ENCODE results near the gene AGK. TPM values are rescaled to one million over a fixed set of nuclear protein-coding genes. Genes with fewer than 3 reads are reported as not detected.

AGK gene
- total RNA-seq, 1 experiment from 2014 or later: 35.4 TPM

GRCh38 chr7:141693082-141693481 lies 141.9 kb downstream of the AGK start:
- no TSS peak for BruUV-seq (replicated peaks)
- H3K36me3 Mint-ChIP-seq (ENCODE audit: insufficient read depth, unreplicated experiment): peaks cover 16% of the 10 kb centered on the region
- no peak for TF ChIP-seq CTCF (IDR thresholded peaks at IDR 0.05; ENCODE audit: unreplicated experiment)
- ChIA-PET POLR2A (no interaction called here), CTCF (no interaction called here)
- H3K4me1 Mint-ChIP-seq (ENCODE audit: insufficient read depth, unreplicated experiment): peaks cover 9% of the 10 kb centered on the region
- intact Hi-C loops (cut with micrococcal nuclease): no loop called here
- DNase-seq (ENCODE audit: unreplicated experiment): no peak
- H3K27me3 Mint-ChIP-seq (ENCODE audit: insufficient read depth, unreplicated experiment): no peaks in the 10 kb centered on the region
- no peak overlapping the region for H3K27ac Mint-ChIP-seq (ENCODE audit: low read depth, unreplicated experiment)
- H3K9me3 Mint-ChIP-seq (ENCODE audit: unreplicated experiment): no peaks in the 10 kb centered on the region
- H3K4me3 Mint-ChIP-seq (ENCODE audit: unreplicated experiment): no peak overlapping the region

GRCh38 chr7:141695803-141696289 lies 144.6 kb downstream of the AGK start:
- intact Hi-C loops (cut with micrococcal nuclease): no loop called here
- H3K27ac Mint-ChIP-seq (ENCODE audit: low read depth, unreplicated experiment): no peak overlapping the region
- no peaks in the 10 kb centered on the region for H3K27me3 Mint-ChIP-seq (ENCODE audit: insufficient read depth, unreplicated experiment)
- no peaks in the 10 kb centered on the region for H3K9me3 Mint-ChIP-seq (ENCODE audit: unreplicated experiment)
- BruUV-seq (replicated peaks): no TSS peak
- DNase-seq (ENCODE audit: unreplicated experiment): no peak
- H3K4me1 Mint-ChIP-seq (ENCODE audit: insufficient read depth, unreplicated experiment): peaks cover 27% of the 10 kb centered on the region
- H3K4me3 Mint-ChIP-seq (ENCODE audit: unreplicated experiment): no peak overlapping the region
- ChIA-PET POLR2A (interaction anchor here (0.8 kb wide), 1 partner anchor 8 kb away, joined by 4 read pairs; no protein-coding TSS in a partner anchor), CTCF (no interaction called here)
- peaks cover 6% of the 10 kb centered on the region for H3K36me3 Mint-ChIP-seq (ENCODE audit: insufficient read depth, unreplicated experiment)
- TF ChIP-seq CTCF (IDR thresholded peaks at IDR 0.05; ENCODE audit: unreplicated experiment): no peak

GRCh38 chr7:141696348-141696747 lies 145.1 kb downstream of the AGK start:
- no peak overlapping the region for H3K27ac Mint-ChIP-seq (ENCODE audit: low read depth, unreplicated experiment)
- BruUV-seq (replicated peaks): no TSS peak

DNA sequence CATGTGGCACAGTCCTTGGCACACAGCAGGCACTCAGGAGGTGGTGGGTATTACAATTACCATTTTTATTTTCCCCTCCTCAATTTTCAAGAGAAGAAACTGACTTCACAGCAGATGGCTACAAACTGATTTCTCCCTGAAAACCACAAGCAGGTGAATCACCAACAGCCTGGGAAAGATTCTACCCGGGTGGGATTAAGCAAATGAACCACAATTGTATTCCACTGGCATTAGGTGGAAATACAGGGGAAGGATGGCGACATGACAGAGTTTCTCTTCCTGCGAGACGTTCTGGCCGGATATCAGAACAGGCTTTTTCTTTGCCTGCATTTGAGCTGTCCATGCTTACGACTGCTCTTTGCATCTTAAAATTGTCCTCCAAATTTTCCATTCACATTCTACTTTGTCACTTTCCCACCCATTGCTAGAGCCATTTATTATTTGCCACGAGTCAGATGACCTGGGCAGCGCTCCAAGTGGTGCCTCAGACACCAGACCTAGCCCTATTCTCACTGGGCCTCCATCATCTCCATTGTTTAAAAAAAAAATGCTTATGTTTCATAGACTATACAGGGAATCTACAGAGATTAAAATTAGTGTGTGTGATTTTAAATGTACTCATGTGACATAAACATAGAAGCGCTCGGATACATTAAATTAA lies 146.1 kb downstream of the AGK start:
- no TSS peak for BruUV-seq (replicated peaks)
- H3K36me3 Mint-ChIP-seq (ENCODE audit: insufficient read depth, unreplicated experiment): peaks cover 6% of the 10 kb centered on the region
- H3K27me3 Mint-ChIP-seq (ENCODE audit: insufficient read depth, unreplicated experiment): no peaks in the 10 kb centered on the region
- H3K4me3 Mint-ChIP-seq (ENCODE audit: unreplicated experiment): no peak overlapping the region
- H3K27ac Mint-ChIP-seq (ENCODE audit: low read depth, unreplicated experiment): no peak overlapping the region
- intact Hi-C loops (cut with micrococcal nuclease): no loop called here
- TF ChIP-seq CTCF (IDR thresholded peaks at IDR 0.05; ENCODE audit: unreplicated experiment): no peak
- peak; percentile 60 for DNase-seq (ENCODE audit: unreplicated experiment)
- no peaks in the 10 kb centered on the region for H3K9me3 Mint-ChIP-seq (ENCODE audit: unreplicated experiment)
- ChIA-PET POLR2A (interaction anchor here (1.0 kb wide), 1 partner anchor 41 kb away, joined by 3 read pairs; the partner anchor contains the start of gene SSBP1), CTCF (interaction anchor here (0.9 kb wide), 1 partner anchor 40 kb away, joined by 3 read pairs; the partner anchor contains the start of gene SSBP1)
- peaks cover 30% of the 10 kb centered on the region for H3K4me1 Mint-ChIP-seq (ENCODE audit: insufficient read depth, unreplicated experiment)

More at GRCh38 chr7:141696348-141696747, 145.1 kb downstream of the AGK start:
- POLR2A ChIA-PET: interaction anchor here (0.8 kb wide), 1 partner anchor 8 kb away, joined by 4 read pairs; no protein-coding TSS in a partner anchor
- Mint-ChIP-seq H3K4me1 (ENCODE audit: insufficient read depth, unreplicated experiment) (peaks cover 29% of the 10 kb centered on the region), H3K9me3 (ENCODE audit: unreplicated experiment) (no peaks in the 10 kb centered on the region), H3K36me3 (ENCODE audit: insufficient read depth, unreplicated experiment) (peaks cover 6% of the 10 kb centered on the region), H3K4me3 (ENCODE audit: unreplicated experiment) (no peak overlapping the region), H3K27me3 (ENCODE audit: insufficient read depth, unreplicated experiment) (no peaks in the 10 kb centered on the region)
- no peak for DNase-seq (ENCODE audit: unreplicated experiment)
- intact Hi-C loops (cut with micrococcal nuclease): no loop called here
- TF ChIP-seq CTCF (IDR thresholded peaks at IDR 0.05; ENCODE audit: unreplicated experiment): no peak
- CTCF ChIA-PET: no interaction called here
